ENCODE measurements around the gene RASAL1. TPM values are rescaled to one million over a fixed set of nuclear protein-coding genes. Genes with fewer than 3 reads are reported as not detected.

RASAL1 gene
- polyA plus RNA-seq, 1 of the 3 experiments (the other 2 are of a cell fraction): not detected

GRCh38 chr12:113063396-113064350, 71.9 kb downstream of the RASAL1 start:
- H2AFZ ChIP-seq (ENCODE audit: low read depth): no peak overlapping the region
- H3K4me2 ChIP-seq: no peak overlapping the region
- H3K36me3 ChIP-seq (replicated peaks in 1 of 2; ENCODE audit: control insufficient read depth in 1 of 2, insufficient read depth in 2 of 2, low read length in 1 of 2): no peaks in the 10 kb centered on the region
- no peak overlapping the region; a peak in 1 of 4 replicates for H3K27ac ChIP-seq (ENCODE audit: low read depth in 2 of 2, low read length in 1 of 2)
- 71% methylated on average over 7 of the region's 9 CpGs for WGBS (ENCODE audit: low lambda C conversion rate)
- no peaks in the 10 kb centered on the region for H3F3A ChIP-seq (replicated peaks; ENCODE audit: insufficient read depth)
- TF ChIP-seq YY1 (IDR thresholded peaks at IDR 0.05; ENCODE audit: low read depth) (no peak), TEAD4 (IDR thresholded peaks at IDR 0.05; ENCODE audit: borderline replicate concordance, insufficient read depth) (no peak), RCOR1 (IDR thresholded peaks at IDR 0.05; ENCODE audit: low read length) (no peak), TCF12 (IDR thresholded peaks at IDR 0.05) (no peak), SIN3A (IDR thresholded peaks at IDR 0.05; ENCODE audit: borderline replicate concordance, low read depth, low read length) (no peak), CHD2 (IDR thresholded peaks at IDR 0.05; ENCODE audit: low read length, partially characterized antibody) (no peak), FOXM1 (IDR thresholded peaks at IDR 0.05; ENCODE audit: low read depth) (no peak)
- H4K20me1 ChIP-seq (ENCODE audit: insufficient read depth): no peaks in the 10 kb centered on the region
- POLR2A ChIA-PET: no interaction called here
- no peaks in the 10 kb centered on the region for H3K79me2 ChIP-seq (ENCODE audit: insufficient read depth)
- H3K27me3 ChIP-seq (ENCODE audit: insufficient read depth): no peaks in the 10 kb centered on the region
- H3K9ac ChIP-seq: no peak overlapping the region
- H3K4me1 ChIP-seq (ENCODE audit: control insufficient read depth in 1 of 2, insufficient read depth in 2 of 2, low read depth in 1 of 2, low read length in 1 of 2): peaks cover 0 to 20% of the 10 kb centered on the region in 2 experiments; a peak in 1 of 4 replicates
- H3K9me3 ChIP-seq: no peaks in the 10 kb centered on the region
- H3K9me2 ChIP-seq: no peaks in the 10 kb centered on the region
- H3K4me3 ChIP-seq (ENCODE audit: low read depth in 2 of 2, low read length in 1 of 2): no peak overlapping the region
- peak; percentile 26 for DNase-seq
- CTCF ChIA-PET: interaction anchor here (1.0 to 5.1 kb wide), 4 partner anchors 15 to 110 kb away, joined by 3 to 31 read pairs (median 10); no protein-coding TSS in a partner anchor

- Histone ChIP-seq H3K27ac (ENCODE audit: low read depth in 2 of 2, low read length in 1 of 2) (no peak overlapping the region), H3K4me2 (no peak overlapping the region), H3K4me3 (ENCODE audit: low read depth in 2 of 2, low read length in 1 of 2) (no peak overlapping the region), H3K9ac (no peak overlapping the region), H3K79me2 (ENCODE audit: insufficient read depth) (no peaks in the 10 kb centered on the region), H3K9me3 (no peaks in the 10 kb centered on the region), H4K20me1 (ENCODE audit: insufficient read depth) (no peaks in the 10 kb centered on the region), H3K36me3 (replicated peaks in 1 of 2; ENCODE audit: control insufficient read depth in 1 of 2, insufficient read depth in 2 of 2, low read length in 1 of 2) (no peaks in the 10 kb centered on the region), H3K9me2 (no peaks in the 10 kb centered on the region), H3F3A (replicated peaks; ENCODE audit: insufficient read depth) (no peaks in the 10 kb centered on the region), H3K27me3 (ENCODE audit: insufficient read depth) (no peaks in the 10 kb centered on the region), H2AFZ (ENCODE audit: low read depth) (no peak overlapping the region), H3K4me1 (ENCODE audit: control insufficient read depth in 1 of 2, insufficient read depth in 2 of 2, low read depth in 1 of 2, low read length in 1 of 2) (peaks cover 0 to 24% of the 10 kb centered on the region in 2 experiments; a peak in 1 of 4 replicates)
- peak; percentile 23 for DNase-seq
- WGBS (ENCODE audit: low lambda C conversion rate): 72% methylated on average over 19 of the region's 23 CpGs
- POLR2A ChIA-PET: no interaction called here
- CTCF ChIA-PET: interaction anchor here (1.6 to 5.1 kb wide), 3 partner anchors 14 to 111 kb away, joined by 8 to 31 read pairs (median 15); no protein-coding TSS in a partner anchor
- no peak for TF ChIP-seq FOSL2 (IDR thresholded peaks at IDR 0.05; ENCODE audit: borderline replicate concordance, low read depth)
- TF ChIP-seq, protein P1, sequence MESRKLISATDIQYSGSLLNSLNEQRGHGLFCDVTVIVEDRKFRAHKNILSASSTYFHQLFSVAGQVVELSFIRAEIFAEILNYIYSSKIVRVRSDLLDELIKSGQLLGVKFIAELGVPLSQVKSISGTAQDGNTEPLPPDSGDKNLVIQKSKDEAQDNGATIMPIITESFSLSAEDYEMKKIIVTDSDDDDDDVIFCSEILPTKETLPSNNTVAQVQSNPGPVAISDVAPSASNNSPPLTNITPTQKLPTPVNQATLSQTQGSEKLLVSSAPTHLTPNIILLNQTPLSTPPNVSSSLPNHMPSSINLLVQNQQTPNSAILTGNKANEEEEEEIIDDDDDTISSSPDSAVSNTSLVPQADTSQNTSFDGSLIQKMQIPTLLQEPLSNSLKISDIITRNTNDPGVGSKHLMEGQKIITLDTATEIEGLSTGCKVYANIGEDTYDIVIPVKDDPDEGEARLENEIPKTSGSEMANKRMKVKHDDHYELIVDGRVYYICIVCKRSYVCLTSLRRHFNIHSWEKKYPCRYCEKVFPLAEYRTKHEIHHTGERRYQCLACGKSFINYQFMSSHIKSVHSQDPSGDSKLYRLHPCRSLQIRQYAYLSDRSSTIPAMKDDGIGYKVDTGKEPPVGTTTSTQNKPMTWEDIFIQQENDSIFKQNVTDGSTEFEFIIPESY (IDR thresholded peaks at IDR 0.05; ENCODE audit: borderline replicate concordance, low read depth): no peak
- TF ChIP-seq EP300 (IDR thresholded peaks at IDR 0.05; ENCODE audit: borderline replicate concordance in 1 of 2, low read depth in 1 of 2, low read length in 1 of 2): no peak
- no peak for TF ChIP-seq RCOR1 (IDR thresholded peaks at IDR 0.05; ENCODE audit: low read length)
- no peak for TF ChIP-seq TAF1 (IDR thresholded peaks at IDR 0.05; ENCODE audit: borderline replicate concordance, low read depth, low read length)
- TF ChIP-seq, protein P2, sequence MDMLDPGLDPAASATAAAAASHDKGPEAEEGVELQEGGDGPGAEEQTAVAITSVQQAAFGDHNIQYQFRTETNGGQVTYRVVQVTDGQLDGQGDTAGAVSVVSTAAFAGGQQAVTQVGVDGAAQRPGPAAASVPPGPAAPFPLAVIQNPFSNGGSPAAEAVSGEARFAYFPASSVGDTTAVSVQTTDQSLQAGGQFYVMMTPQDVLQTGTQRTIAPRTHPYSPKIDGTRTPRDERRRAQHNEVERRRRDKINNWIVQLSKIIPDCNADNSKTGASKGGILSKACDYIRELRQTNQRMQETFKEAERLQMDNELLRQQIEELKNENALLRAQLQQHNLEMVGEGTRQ (IDR thresholded peaks at IDR 0.05; ENCODE audit: borderline replicate concordance, low read depth, low read length): no peak
- no peak for TF ChIP-seq SMC3 (IDR thresholded peaks at IDR 0.05; ENCODE audit: low read depth, low read length)
- TF ChIP-seq CTCF (IDR thresholded peaks at IDR 0.05): no peak
- no peak for TF ChIP-seq MXI1 (IDR thresholded peaks at IDR 0.05; ENCODE audit: low read depth, low read length)
- no peak for TF ChIP-seq SIN3A (IDR thresholded peaks at IDR 0.05; ENCODE audit: borderline replicate concordance, low read depth, low read length)
- TF ChIP-seq JUND (IDR thresholded peaks at IDR 0.05): no peak
- TF ChIP-seq RFX5 (IDR thresholded peaks at IDR 0.05; ENCODE audit: low read length): no peak
These were observed 72.8 kb downstream of the RASAL1 start for GRCh38 chr12:113062502-113063395.
